Stimulated activated CD8-positive, alpha-beta memory T cell treated with anti-CD3 and anti-CD28 coated beads, Interleukin-2, amount 100 ng/mL, for 48 hours (primary cell): ENCODE data around the gene NAE1.
A peak's percentile ranks its signal among the peaks of the same experiment; 100 is the strongest.
"Not testable (repeated sequence)": the region's sequence is repeated elsewhere in the genome, so short reads cannot be mapped to it uniquely, and the experiment has no call there.

ENCODE experiments used
- DNase-seq, 2 donors: peaks; one replicate each; pipeline ENCODE4 v3.0.0-alpha.2; 2020; ENCODE audit warnings: low read depth in 2 of 2

The NAE1 gene

DNA sequence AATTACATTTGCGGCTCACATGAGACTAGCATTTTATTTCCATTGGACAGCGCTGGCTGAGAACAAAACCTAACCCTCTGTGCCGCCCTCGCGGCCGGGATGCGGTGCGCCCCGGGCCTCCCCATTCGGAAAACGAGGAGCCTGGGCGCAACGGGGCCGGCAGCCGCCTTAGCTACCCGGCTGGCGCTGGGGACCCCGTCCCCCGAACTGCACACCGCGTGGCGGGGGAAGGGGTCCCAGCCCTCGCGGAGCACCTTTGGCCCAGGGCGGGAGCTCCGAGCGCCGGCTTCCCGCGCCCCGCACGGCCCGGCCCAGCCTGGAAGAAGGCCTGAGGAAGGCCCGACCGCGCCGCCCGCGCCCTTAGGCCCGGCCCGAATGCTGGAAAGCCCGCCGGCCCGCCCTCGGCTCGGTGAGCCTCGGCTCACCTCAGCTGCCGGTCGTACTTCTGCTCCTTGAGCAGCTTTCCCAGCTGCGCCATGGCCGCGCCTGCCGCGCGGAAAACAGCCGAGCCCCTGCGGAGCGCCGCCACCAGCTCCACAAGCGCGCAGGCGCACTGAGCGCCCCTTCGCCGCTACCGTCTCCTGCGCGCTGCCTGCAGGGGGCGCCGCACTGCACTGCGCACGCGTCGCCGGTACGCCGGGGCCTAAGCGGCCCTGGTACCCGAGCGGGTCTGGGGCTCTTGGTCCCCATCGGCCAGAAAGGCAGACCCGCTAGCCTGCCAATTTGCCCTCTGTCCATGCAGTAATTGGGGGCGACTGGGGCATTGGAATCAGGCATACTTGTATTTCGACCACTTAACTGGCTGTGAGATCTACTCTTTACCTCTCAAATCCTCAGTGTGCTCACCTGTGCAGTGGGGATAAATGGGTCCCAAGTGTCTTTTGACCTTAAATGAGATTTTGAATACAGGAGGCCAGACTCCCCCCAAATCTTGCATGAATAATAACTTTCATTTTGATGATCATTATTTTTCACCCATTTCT lies at the start of gene NAE1:
Gene NAE1, minus strand, starts transcription at position 555 of the 983 bp plus-strand sequence. Its CDS starts 77 bp downstream, at position 478.
- DNase-seq = peak; percentile 83 to 89

GRCh38 chr16:66878067-66878466 lies 47.3 kb upstream of the NAE1 start:
- peak; percentile 60 to 68 for DNase-seq

GRCh38 chr16:66874079-66874775 lies 43.5 kb upstream of the NAE1 start:
- no peak for DNase-seq

DNA sequence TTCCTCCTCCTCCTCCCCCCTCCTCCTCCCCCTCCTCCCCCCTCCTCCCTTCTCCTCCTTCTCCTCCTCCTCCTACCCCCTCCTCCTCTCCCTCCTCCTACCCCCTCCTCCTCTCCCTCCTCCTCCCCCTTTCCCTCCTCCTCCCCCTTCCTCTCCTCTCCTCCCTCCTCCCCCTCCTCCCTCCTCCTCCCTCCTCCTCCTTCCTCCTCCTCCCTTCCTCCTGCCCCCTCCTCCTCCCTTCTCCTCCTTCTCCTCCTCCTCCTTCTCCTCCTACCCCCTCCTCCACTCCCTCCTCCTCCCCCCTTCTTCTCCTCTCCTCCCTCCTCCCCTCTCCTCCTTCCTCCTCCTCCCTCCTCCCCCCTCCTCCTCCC lies 42.9 kb upstream of the NAE1 start:
- DNase-seq = no peak

- DNase-seq = peak; percentile 94 to 96
These were observed 42.3 kb upstream of the NAE1 start for GRCh38 chr16:66872943-66873684.

- DNase-seq = no peak
These were observed 41.8 kb upstream of the NAE1 start for GRCh38 chr16:66872559-66872942.

- DNase-seq = no peak
These were observed 41.1 kb upstream of the NAE1 start for GRCh38 chr16:66871840-66872239.

DNA sequence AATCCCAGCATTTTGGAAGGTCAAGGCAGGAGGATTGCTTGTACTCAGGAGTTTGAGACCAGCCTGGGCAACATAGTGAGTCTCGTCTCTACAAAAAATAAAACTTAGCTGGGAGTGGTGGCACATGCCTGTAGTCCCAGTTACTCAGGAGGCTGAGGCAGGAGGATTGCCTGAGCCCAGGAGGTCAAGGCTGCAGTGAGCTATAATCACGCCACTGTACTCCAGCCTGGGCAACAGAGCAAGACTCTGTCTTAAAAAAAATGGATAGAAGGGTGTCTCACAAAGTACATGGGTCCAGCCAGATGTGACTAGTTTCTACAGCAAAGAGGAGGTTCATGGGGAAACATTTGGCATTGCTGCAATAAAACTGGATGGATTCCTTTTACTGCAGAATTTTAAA lies 40.6 kb upstream of the NAE1 start:
- DNase-seq = not testable (repeated sequence)

- no peak for DNase-seq
These were observed 38.6 kb upstream of the NAE1 start for GRCh38 chr16:66869424-66869823.

- no peak for DNase-seq
These were observed 32.9 kb upstream of the NAE1 start for GRCh38 chr16:66863707-66864106.

DNA sequence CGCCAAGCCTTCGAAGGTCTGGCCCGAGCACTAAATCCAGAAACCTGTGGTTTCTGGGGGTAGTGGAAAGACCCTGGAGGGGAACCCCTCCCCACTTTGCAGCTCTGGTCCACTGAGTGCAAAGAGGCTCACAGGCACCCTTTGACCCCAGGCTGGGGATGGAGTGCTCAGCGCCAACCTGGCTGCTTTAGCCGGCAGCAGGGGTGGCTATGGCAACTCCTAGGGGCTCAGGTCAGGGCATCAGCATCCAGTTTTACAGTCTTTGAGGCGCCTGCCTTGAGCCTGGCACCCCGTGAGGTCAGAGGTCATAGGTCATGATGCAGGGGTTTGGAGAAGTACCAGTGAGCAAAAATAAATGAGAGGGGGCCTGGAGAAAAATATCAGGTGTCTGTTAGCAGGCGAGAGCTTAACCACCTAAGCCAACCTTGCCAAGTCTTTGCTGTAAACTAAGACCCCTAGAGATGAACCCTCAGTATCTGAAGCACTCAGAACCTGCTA lies 31.3 kb upstream of the NAE1 start:
- no peak for DNase-seq

DNA sequence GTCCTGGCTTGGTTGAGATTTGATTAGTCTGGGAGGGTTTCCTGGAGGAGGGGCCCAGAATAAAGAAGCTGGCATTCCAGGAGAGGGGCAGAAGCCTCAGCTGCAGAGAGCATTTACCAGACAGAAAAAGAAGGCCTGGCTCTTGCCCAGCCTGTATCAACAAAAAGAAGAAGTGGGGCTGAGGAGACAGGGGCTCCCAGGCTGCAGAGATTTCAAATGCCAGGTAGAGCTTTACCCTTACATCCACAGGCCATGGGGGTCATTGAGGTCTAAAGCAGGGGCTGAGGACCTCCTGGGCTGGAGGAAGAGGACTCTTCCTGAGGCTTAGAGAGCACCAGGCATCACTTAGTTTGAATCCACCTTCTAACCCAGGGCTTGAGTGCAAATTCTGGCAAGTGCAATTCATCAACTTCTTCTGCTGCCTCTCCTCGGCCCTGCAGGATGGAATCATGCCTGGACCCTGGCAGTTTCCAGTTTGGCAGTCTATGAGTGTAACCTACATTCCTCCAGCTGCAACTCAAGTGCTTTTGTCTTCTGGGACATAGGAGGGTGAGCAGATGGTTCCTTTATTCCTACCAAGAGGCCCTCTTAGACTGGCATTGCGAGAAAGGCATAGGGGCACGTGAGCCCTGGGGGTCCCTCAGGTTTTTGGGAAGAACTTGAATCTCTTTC lies 28.8 kb upstream of the NAE1 start:
- DNase-seq = no peak

DNA sequence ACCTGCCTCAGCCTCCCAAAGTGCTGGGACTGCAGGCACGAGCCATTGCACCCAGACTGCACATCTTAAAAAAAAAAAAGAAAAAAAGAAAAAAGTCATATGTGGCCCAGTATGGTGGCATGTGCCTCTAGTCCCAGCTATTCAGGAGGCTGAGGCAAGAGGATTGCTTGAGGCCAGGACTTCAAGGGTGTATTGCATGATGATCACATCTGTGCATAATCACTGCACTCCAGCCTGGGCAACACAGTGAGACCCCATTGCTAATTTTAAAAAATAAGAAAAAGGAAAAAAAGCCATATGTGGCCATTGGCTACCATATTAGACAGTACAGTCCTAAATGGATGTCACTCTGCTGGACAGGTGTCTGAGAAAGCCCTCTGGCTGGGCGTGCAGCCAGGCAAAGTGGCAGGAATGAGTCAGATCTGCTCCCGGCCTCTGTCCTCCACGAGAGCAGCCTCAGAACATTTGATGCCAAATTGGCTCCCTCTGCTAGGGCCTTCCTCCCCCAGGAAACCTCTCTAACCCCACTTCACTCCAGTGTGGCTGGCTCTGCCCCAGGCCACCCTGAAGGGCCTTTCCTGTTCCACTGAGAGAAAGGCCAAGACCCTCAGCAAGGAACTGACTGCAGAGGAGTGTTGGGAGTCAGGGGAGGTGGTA lies 28.1 kb upstream of the NAE1 start:
- no peak for DNase-seq

DNA sequence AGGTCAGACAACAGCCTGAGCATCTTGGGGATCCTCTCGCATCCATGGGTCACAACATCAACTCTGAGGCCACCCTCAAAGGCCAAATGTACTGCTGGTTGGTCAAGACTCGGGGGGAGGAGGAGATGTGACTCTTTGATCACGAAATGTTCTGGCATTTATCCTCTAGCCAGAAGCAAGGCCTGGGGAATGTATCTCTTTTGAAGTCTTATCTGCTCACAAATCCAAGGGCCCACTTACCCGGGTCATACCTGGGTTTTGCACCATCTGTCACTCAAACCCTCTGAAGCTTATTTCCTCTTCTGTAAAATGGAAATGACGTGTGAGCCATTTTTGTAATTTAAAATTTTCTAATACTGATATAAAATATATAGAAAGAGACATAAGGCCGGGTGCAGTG lies 26.7 kb upstream of the NAE1 start:
- no peak for DNase-seq

DNA sequence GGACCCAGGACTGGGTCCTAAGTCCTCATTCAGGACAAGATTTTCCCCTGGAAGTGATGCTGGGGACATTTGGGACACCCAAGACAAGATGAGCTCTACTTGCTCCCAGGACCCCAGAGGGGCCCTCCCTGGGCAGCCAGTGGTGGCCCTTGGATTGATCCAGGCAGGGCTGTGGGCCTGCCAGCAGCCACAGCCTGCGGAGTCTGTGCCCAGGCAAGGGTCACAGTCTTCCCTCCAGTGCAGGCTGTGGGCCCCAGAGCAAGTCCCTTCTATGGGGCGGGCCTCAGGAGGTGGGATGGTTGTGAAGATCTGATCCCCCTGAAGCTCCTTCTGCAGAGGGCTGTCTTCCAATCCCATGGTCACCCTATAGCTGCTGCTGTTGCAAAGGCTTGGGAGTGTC lies 26.0 kb upstream of the NAE1 start:
- no peak for DNase-seq

DNA sequence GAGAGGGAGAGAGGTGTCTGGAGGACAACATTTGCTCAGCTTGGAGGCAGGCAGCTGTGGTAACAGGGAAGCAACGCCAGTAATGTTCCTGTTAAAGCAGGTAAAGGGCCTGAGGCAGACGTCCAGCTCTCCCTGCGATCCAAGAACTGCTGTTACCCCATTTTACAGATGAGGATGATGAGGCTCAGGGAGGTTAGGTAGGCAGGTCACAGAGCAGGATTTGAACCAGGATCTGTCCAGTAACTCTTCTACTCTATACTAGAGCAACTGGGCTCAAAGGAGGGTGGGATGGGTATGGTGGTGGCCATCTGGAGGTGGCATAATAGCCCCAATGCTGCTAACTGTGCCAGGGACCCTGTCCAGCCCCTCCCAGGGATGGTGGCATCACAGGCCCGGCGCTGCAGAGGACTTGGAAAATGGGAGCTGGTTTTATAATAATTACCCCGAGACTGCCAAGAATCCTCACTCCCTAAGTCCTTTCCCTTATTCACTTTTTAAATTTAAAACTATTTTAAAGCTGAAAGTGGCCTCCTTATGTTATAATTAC lies 25.5 kb upstream of the NAE1 start:
- no peak for DNase-seq

- no peak for DNase-seq
These were observed 22.7 kb upstream of the NAE1 start for GRCh38 chr16:66853261-66854139.

DNA sequence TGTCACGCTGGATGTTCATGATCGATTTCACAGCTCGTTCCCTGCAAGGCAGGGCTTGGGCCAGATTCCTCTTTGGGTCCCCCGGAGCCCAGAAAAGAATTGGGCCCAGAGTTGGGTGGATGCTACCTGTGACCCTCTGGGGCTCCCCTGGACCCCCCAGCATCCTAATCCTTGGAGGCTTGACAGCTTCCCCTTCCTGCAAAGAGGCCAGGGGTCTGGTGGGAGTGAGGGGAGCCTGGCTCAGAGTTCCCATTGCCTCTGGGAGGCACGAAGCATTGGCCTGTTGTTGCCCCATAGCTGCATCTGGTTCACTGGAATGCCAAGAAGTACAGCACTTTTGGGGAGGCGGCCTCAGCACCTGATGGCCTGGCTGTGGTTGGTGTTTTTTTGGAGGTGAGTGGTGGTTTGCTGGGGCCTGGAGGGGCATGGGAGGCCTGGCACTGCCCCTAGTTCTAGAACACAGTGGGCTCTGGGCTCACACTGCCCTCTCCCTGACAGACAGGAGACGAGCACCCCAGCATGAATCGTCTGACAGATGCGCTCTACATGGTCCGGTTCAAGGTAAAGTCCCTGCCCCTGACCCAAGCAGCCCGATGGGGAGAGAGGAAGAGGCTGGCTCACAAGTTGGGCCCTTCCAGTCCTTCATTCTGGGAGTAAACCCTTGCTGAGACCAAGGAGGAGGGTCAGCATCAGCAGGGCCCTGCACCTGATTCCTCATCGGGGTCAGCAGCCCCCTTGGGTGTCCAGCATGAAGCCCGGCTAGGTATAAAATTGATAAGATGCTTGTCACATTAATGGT lies 20.6 kb upstream of the NAE1 start:
- no peak for DNase-seq
